Measurements from ENCODE around the gene PCDHAC1.

PCDHAC1 gene

DNA sequence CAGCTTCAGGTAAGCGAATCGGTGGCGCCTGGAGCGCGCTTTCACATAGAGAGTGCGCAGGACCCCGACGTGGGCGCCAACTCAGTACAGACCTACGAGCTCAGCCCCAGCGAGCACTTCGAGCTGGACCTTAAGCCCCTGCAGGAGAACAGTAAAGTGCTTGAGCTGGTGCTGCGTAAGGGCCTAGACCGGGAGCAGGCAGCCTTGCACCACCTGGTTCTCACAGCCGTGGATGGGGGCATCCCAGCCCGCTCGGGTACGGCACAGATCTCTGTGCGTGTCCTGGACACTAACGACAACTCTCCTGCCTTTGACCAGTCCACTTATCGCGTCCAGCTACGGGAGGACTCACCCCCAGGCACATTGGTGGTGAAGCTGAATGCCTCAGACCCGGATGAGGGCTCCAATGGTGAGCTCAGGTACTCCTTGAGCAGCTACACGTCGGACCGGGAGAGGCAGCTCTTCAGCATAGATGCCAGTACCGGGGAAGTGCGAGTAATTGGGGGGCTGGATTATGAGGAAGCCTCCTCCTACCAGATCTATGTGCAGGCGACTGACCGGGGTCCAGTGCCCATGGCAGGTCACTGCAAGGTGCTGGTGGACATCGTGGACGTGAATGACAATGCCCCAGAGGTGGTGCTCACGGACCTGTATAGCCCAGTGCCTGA lies 41.3 kb downstream of the PCDHAC1 start:
- DNase-seq, result no peak

DNA sequence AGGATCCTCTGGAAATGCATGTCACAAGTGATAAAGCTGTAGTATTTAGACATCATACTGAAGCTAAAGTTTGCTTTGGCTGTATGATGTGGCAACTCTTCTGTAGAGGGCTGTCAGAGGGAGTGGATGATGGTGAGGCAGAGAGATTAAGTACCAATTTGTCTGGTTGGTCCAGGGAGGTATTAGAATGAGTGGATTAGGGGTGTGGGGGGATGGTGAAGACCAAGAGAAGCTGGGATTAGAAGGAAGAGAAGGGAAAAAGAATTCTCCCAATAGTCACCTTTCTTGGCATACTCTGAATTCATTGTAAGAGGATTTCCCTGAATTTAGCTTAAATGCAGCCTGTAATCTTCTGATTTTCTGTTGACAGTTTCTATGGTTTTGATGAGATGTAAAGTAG lies 43.8 kb downstream of the PCDHAC1 start:
- no peak for DNase-seq

GRCh38 chr5:140973550-140973949 lies 47.5 kb downstream of the PCDHAC1 start:
- DNase-seq, result no peak

DNA sequence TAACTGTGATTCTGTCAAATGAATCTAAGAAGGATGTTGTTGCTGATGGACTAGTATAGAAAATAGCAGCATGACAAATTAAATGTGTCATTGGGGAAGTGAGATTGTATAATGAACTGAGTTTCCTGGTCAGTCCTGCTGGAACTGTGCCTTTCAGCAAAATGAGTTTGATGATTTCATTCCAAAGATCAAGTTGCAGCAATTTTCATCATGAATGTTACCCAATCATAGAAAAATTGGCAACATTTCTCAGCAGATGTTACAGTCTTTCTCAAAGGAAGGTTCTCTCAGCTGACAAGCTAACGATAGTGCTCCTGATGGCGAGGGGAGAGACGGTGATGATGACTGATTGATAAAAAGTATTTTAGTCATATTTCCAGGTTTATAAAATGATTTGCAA lies 50.9 kb downstream of the PCDHAC1 start:
- DNase-seq, result no peak

GRCh38 chr5:140978260-140978659 lies 52.2 kb downstream of the PCDHAC1 start:
- no peak for DNase-seq

DNA sequence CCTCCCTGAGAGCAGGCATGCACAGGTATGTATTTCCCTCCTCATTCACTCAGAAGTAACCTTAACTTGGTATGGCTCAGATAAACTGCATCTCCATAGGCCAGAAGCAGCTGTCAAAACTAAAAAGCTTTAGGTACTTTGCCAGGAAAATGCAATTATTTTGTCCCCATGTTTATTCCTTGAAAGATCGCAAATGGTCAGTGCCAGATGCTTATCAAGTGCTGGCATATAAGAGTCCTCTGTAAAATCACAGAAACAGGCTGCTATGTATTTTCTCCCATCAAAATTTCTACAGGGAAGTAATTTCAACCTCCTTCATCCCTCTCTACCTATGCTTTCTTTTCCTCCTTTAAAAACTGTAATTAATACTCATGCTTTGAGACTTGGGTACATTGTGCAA lies 52.9 kb downstream of the PCDHAC1 start:
- no peak for DNase-seq

Data from GOT3 (cell line).